ENCODE results near the gene B3GALNT2.

- no peak for TF ChIP-seq JUND (IDR thresholded peaks at IDR 0.05; ENCODE audit: low read length)
- TF ChIP-seq HDAC2 (IDR thresholded peaks at IDR 0.05; ENCODE audit: borderline replicate concordance in 1 of 2, low read depth in 2 of 2, low read length in 2 of 2), result no peak
- TF ChIP-seq, protein P1, sequence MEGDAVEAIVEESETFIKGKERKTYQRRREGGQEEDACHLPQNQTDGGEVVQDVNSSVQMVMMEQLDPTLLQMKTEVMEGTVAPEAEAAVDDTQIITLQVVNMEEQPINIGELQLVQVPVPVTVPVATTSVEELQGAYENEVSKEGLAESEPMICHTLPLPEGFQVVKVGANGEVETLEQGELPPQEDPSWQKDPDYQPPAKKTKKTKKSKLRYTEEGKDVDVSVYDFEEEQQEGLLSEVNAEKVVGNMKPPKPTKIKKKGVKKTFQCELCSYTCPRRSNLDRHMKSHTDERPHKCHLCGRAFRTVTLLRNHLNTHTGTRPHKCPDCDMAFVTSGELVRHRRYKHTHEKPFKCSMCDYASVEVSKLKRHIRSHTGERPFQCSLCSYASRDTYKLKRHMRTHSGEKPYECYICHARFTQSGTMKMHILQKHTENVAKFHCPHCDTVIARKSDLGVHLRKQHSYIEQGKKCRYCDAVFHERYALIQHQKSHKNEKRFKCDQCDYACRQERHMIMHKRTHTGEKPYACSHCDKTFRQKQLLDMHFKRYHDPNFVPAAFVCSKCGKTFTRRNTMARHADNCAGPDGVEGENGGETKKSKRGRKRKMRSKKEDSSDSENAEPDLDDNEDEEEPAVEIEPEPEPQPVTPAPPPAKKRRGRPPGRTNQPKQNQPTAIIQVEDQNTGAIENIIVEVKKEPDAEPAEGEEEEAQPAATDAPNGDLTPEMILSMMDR (IDR thresholded peaks at IDR 0.05; ENCODE audit: control extremely low read depth in 1 of 3, insufficient read depth in 1 of 3, low read depth in 1 of 3, low read length in 3 of 3), result no peak
- TF ChIP-seq EGR1 (IDR thresholded peaks at IDR 0.05; ENCODE audit: borderline replicate concordance, low read depth, low read length), result no peak
- TF ChIP-seq CEBPB (IDR thresholded peaks at IDR 0.05; ENCODE audit: low read depth, low read length), result no peak
- TF ChIP-seq POU5F1 (IDR thresholded peaks at IDR 0.05; ENCODE audit: low read depth, low read length), result no peak
- TF ChIP-seq POLR2A (IDR thresholded peaks at IDR 0.05; ENCODE audit: control extremely low read depth in 1 of 2, low read depth in 2 of 2, low read length in 2 of 2), result no peak
- no peak for TF ChIP-seq SIRT6 (IDR thresholded peaks at IDR 0.05; ENCODE audit: low read length)
- no peak for TF ChIP-seq EZH2 (IDR thresholded peaks at IDR 0.05; ENCODE audit: low read depth, low read length, severe bottlenecking)
- no peak for TF ChIP-seq TBP (IDR thresholded peaks at IDR 0.05; ENCODE audit: low read depth, low read length)
- TF ChIP-seq CREB1 (IDR thresholded peaks at IDR 0.05), result no peak
Observed at GRCh38 chr1:235495551-235495950, 8.7 kb downstream of the B3GALNT2 start.

All from H1 (cell line).